Erythroblast (primary cell): ENCODE results near the gene FTMT.

ENCODE experiments used
- GATA1 ChIP-seq: IDR thresholded peaks from 2 replicates; pipeline ENCODE4 v1.6.1; 2011; ENCODE audit warnings: low read depth, mild to moderate bottlenecking, control low read depth, low read length, moderate library complexity
- POLR2A ChIP-seq: IDR thresholded peaks from 2 replicates; pipeline ENCODE4 v1.6.1; 2011; ENCODE audit warnings: mild to moderate bottlenecking, low read length

GRCh38 chr5:121887727-121888126 is 36.0 kb downstream of the FTMT start:
- no peak for TF ChIP-seq POLR2A
- TF ChIP-seq GATA1 = no peak
